SK-N-MC (cell line): ENCODE results near the gene POGZ.

Source experiments
- EZH2 ChIP-seq: fragments of 200-600 bp; sonication (generic); IDR thresholded peaks from one replicate; pipeline ENCODE4 v1.6.1; 2017; ENCODE audit warnings: antibody characterized with exemption
- FOXP2 ChIP-seq: optimal IDR thresholded peaks from 2 replicates; pipeline ENCODE3; 2011; ENCODE audit warnings: mild to moderate bottlenecking, moderate library complexity; ENCODE audit not compliant: insufficient read depth; ENCODE audit errors: extremely low read length, control extremely low read depth
- POLR2AphosphoS5 ChIP-seq: IDR thresholded peaks from 2 replicates; pipeline ENCODE4 v1.6.1; 2012; ENCODE audit warnings: mild to moderate bottlenecking, low read depth, low read length, borderline replicate concordance

DNA sequence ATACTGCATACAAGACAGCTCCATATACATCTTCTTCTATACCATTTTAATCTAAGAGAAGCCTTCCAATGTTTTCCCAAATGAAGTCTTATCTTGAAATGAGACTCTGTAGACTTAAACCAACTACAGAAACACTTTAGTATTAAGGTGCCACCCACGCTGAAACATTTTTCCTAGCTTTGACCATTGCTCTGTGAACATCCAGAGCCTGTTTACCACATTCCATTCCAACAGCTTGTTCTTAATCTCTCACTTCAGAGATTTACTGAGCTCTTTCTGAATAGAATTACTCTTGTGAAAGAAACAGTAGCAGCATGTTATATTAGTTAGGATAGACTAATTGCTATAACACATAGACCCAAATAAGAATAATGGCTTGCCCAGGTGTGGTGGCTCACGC is 19.6 kb upstream of the POGZ start:
- no peak for TF ChIP-seq EZH2
- no peak for TF ChIP-seq POLR2AphosphoS5
- no peak for TF ChIP-seq FOXP2
